Measurements from ENCODE around the gene FAM53A.

Gene FAM53A

DNA sequence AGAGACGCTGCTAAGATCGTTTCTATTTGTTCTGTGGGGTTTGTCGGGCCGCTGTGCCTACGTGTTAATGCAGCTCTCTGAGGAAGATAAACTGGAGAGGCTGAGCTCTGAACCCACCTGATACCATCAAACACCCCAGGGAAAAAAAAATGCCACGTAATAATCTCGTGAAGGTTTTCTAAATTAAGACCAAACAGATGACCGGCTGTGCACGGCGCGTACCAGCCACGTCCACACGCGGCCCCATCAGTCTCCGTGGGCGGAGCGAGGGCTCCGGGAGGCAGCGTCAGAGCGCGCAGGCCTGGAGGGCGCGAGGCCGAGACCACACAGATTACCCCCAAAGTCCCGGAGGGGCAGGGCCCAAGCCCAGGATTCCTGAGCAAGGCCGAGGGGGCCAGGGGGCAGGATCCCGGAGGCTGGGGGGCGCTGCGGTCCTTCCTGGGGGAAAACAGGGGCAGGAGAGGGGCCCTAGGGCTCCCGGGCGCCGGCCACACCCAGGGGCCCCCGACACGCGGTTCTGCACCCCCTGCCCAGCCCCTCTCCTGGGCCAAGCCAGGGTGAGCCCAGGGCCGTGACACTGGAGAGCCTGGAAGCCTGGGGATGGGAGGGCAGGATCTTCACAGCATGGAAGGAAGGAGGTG lies 91.9 kb downstream of the FAM53A start:
- DNase-seq (ENCODE audit: low spot score), result no peak
- TF ChIP-seq, protein P1, sequence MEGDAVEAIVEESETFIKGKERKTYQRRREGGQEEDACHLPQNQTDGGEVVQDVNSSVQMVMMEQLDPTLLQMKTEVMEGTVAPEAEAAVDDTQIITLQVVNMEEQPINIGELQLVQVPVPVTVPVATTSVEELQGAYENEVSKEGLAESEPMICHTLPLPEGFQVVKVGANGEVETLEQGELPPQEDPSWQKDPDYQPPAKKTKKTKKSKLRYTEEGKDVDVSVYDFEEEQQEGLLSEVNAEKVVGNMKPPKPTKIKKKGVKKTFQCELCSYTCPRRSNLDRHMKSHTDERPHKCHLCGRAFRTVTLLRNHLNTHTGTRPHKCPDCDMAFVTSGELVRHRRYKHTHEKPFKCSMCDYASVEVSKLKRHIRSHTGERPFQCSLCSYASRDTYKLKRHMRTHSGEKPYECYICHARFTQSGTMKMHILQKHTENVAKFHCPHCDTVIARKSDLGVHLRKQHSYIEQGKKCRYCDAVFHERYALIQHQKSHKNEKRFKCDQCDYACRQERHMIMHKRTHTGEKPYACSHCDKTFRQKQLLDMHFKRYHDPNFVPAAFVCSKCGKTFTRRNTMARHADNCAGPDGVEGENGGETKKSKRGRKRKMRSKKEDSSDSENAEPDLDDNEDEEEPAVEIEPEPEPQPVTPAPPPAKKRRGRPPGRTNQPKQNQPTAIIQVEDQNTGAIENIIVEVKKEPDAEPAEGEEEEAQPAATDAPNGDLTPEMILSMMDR (conservative IDR thresholded peaks at IDR 0.05; ENCODE audit: low read depth), result no peak
- ChIA-PET CTCF (interaction anchor here (0.5 kb wide), 1 partner anchor 13 kb away, joined by 3 read pairs; no protein-coding TSS in a partner anchor), POLR2A (ENCODE audit: low non-redundant PET) (no interaction called here)
- H3K27ac ChIP-seq, result no peak overlapping the region

DNA sequence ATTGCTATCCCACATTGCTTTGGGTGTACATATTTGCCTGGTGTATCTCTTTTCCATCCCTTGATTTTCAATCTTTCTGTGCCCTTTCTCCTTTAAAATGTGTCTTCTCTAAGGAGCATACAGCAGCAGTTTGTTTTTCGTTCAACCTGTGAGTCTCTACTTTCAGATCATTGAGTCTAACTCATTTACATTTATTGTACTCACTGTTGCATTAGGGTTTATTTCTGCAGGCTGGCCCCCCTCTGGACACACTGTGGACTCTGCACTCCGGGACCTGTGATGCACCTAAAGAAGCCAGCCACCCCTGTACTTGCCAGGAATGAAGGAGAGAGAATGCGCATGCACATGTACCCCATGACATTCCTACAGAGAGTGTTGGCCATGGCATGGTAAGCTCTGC lies 93.0 kb downstream of the FAM53A start:
- no peak overlapping the region for H3K27ac ChIP-seq
- ChIA-PET CTCF (no interaction called here), POLR2A (ENCODE audit: low non-redundant PET) (no interaction called here)
- DNase-seq (ENCODE audit: low spot score), result no peak
- TF ChIP-seq, protein P1 (conservative IDR thresholded peaks at IDR 0.05; ENCODE audit: low read depth), result no peak

DNA sequence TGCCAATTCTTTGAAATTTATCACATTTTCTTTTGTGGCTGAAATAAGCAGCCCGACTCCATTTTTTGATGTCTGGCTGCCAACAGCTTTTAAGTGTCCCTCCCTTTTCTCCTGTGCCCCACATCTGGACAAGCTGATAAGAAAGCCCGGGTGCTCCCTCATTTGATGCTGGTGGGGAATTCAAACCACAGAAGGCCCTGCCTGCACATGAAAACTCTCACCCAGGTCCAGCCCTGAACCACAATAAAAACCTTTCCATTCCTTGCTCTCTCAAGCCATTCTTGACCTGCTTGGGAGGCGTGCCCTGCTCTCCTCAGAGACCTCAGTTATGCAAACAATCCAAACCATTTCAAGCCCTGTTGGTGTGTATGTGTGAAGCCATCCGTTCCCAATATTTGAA lies 93.9 kb downstream of the FAM53A start:
- TF ChIP-seq, protein P1 (conservative IDR thresholded peaks at IDR 0.05; ENCODE audit: low read depth), result no peak
- no peak for DNase-seq (ENCODE audit: low spot score)
- ChIA-PET CTCF (no interaction called here), POLR2A (ENCODE audit: low non-redundant PET) (no interaction called here)
- H3K27ac ChIP-seq, result no peak overlapping the region
